Measurements from ENCODE around the gene ITPK1. TPM values are rescaled to one million over a fixed set of nuclear protein-coding genes. Genes with fewer than 3 reads are reported as not detected.

ITPK1 gene
- total RNA-seq, 2 experiments from 2014 or later = 17.8 to 34.7 TPM

GRCh38 chr14:92905667-92906066, 210.1 kb downstream of the ITPK1 start:
- Histone ChIP-seq H3K9me2 (ENCODE audit: insufficient read depth, low read length) (no peaks in the 10 kb centered on the region), H3K27ac (ENCODE audit: low read depth, low read length, poor library complexity, severe bottlenecking) (no peak overlapping the region), H4K20me1 (ENCODE audit: insufficient read depth, low read length) (no peaks in the 10 kb centered on the region), H3K4me1 (ENCODE audit: insufficient read depth, low read length, poor library complexity, severe bottlenecking) (peaks cover 4% of the 10 kb centered on the region), H3K36me3 (ENCODE audit: insufficient read depth, low read length) (no peaks in the 10 kb centered on the region), H3K4me2 (ENCODE audit: low read length) (no peak overlapping the region), H3K79me2 (ENCODE audit: insufficient read depth, low read depth, low read length) (no peaks in the 10 kb centered on the region), H2AFZ (ENCODE audit: low read length) (no peak overlapping the region), H3K4me3 (ENCODE audit: low read depth, low read length, poor library complexity, severe bottlenecking) (no peak overlapping the region), H3K9me3 (ENCODE audit: low read length) (no peaks in the 10 kb centered on the region)
- TF ChIP-seq EZH2phosphoT487 (IDR thresholded peaks at IDR 0.05; ENCODE audit: borderline replicate concordance, low read depth, low read length) = no peak
- TF ChIP-seq, protein P1, sequence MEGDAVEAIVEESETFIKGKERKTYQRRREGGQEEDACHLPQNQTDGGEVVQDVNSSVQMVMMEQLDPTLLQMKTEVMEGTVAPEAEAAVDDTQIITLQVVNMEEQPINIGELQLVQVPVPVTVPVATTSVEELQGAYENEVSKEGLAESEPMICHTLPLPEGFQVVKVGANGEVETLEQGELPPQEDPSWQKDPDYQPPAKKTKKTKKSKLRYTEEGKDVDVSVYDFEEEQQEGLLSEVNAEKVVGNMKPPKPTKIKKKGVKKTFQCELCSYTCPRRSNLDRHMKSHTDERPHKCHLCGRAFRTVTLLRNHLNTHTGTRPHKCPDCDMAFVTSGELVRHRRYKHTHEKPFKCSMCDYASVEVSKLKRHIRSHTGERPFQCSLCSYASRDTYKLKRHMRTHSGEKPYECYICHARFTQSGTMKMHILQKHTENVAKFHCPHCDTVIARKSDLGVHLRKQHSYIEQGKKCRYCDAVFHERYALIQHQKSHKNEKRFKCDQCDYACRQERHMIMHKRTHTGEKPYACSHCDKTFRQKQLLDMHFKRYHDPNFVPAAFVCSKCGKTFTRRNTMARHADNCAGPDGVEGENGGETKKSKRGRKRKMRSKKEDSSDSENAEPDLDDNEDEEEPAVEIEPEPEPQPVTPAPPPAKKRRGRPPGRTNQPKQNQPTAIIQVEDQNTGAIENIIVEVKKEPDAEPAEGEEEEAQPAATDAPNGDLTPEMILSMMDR (conservative IDR thresholded peaks at IDR 0.05; ENCODE audit: low read length) = no peak
- POLR2A ChIA-PET = no interaction called here
- intact Hi-C loops (cut with micrococcal nuclease; ENCODE audit: unreplicated experiment) = no loop called here
- CTCF ChIA-PET (ENCODE audit: unreplicated experiment) = no interaction called here
- BruUV-seq (replicated peaks) = no TSS peak
- DNase-seq (ENCODE audit: low spot score) = no peak

DNA sequence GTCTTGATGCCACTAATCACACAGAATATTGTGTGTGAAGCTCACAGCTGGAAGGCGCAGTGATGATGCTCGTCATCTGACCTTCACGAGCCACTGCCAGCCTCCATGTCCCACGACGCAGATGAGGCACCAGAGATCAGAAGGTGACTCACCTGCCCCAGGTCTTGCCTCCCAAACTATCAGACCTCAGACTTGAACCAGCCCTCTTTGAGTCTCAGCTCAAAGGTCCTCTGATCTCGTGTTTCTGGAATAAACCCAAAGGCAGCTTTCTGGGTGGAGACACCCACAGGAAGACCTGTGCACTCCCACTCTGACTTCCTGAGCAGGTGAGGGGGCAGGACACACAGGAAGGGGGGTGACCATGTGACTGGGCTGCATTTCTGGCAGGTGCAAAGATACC, 212.4 kb downstream of the ITPK1 start:
- POLR2A ChIA-PET = no interaction called here
- intact Hi-C loops (cut with micrococcal nuclease; ENCODE audit: unreplicated experiment) = no loop called here

DNA sequence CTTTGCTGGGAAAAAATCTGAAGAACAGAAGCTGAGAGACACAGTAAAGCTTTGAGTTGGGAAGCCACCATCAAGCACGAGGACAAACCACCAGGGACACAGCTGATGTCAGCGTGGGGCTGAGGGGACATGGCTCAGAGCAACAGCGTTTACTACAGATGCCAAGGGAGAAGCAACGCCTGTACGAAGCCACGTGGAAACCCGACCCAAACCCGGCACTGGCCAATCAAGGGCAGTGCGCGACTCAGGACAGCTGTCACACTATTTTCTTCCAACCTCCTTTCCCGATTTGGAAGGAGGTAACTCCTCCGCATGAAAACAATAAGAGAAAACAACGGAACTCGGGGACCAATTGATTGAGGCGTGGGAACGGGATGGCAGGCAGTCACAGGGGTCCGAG, 213.0 kb downstream of the ITPK1 start:
- intact Hi-C loops (cut with micrococcal nuclease; ENCODE audit: unreplicated experiment) = no loop called here
- Histone ChIP-seq H3K9me3 (ENCODE audit: low read length) (no peaks in the 10 kb centered on the region), H3K27ac (ENCODE audit: low read depth, low read length, poor library complexity, severe bottlenecking) (no peak overlapping the region), H3K9me2 (ENCODE audit: insufficient read depth, low read length) (no peaks in the 10 kb centered on the region), H3K4me3 (ENCODE audit: low read depth, low read length, poor library complexity, severe bottlenecking) (no peak overlapping the region), H4K20me1 (ENCODE audit: insufficient read depth, low read length) (no peaks in the 10 kb centered on the region), H3K4me1 (ENCODE audit: insufficient read depth, low read length, poor library complexity, severe bottlenecking) (peaks cover 4% of the 10 kb centered on the region), H2AFZ (ENCODE audit: low read length) (no peak overlapping the region), H3K4me2 (ENCODE audit: low read length) (no peak overlapping the region), H3K36me3 (ENCODE audit: insufficient read depth, low read length) (no peaks in the 10 kb centered on the region), H3K79me2 (ENCODE audit: insufficient read depth, low read depth, low read length) (no peaks in the 10 kb centered on the region)
- no peak for DNase-seq (ENCODE audit: low spot score)
- CTCF ChIA-PET (ENCODE audit: unreplicated experiment) = no interaction called here
- TF ChIP-seq, protein P1 (conservative IDR thresholded peaks at IDR 0.05; ENCODE audit: low read length) = no peak
- no TSS peak for BruUV-seq (replicated peaks)
- POLR2A ChIA-PET = no interaction called here

More for the DNA sequence above, 212.4 kb downstream of the ITPK1 start:
- no peaks in the 10 kb centered on the region for H3K79me2 ChIP-seq (ENCODE audit: insufficient read depth, low read depth, low read length)
- no peaks in the 10 kb centered on the region for H3K36me3 ChIP-seq (ENCODE audit: insufficient read depth, low read length)
- H3K9me2 ChIP-seq (ENCODE audit: insufficient read depth, low read length) = no peaks in the 10 kb centered on the region
- H3K4me1 ChIP-seq (ENCODE audit: insufficient read depth, low read length, poor library complexity, severe bottlenecking) = peaks cover 4% of the 10 kb centered on the region
- H3K27ac ChIP-seq (ENCODE audit: low read depth, low read length, poor library complexity, severe bottlenecking) = no peak overlapping the region
- no peaks in the 10 kb centered on the region for H4K20me1 ChIP-seq (ENCODE audit: insufficient read depth, low read length)
- no peak for DNase-seq (ENCODE audit: low spot score)
- no peaks in the 10 kb centered on the region for H3K9me3 ChIP-seq (ENCODE audit: low read length)
- CTCF ChIA-PET (ENCODE audit: unreplicated experiment) = no interaction called here
- no peak overlapping the region for H3K4me2 ChIP-seq (ENCODE audit: low read length)
- H2AFZ ChIP-seq (ENCODE audit: low read length) = no peak overlapping the region
- no TSS peak for BruUV-seq (replicated peaks)
- no peak overlapping the region for H3K4me3 ChIP-seq (ENCODE audit: low read depth, low read length, poor library complexity, severe bottlenecking)
- TF ChIP-seq, protein P1 (conservative IDR thresholded peaks at IDR 0.05; ENCODE audit: low read length) = no peak

Measured in OCI-LY7 (cell line).